Measurements from ENCODE around the gene BZW1. TPM values are rescaled to one million over a fixed set of nuclear protein-coding genes. Genes with fewer than 3 reads are reported as not detected.

BZW1 gene
- total RNA-seq, 3 donors from 2014 or later (not counting 1 experiment from before 2014, with no cell fraction given), result 393 to 417 (median 411) TPM

DNA sequence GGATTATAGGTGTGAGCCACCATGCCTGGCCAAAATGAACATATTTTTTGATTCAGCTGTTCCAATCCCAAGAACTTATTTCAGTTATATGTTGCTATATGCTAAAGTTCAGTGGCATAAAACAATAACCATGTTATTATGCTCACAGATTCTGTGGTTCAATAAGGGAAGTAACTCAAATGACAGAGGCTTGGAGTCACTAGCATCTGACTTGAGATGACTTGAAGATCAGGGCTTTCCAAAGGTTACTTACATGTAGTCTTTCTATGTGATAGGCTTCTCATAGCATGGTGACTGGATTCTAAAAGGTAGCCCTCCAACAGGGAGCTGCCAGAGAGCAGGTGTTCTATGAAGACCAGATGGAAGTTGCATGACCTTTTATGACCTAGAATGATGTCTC lies 35.6 kb downstream of the BZW1 start:
- H3K4me1 Mint-ChIP-seq, result peaks cover 7 to 18% of the 10 kb centered on the region in 2 donors
- H3K9me3 Mint-ChIP-seq, result no peaks in the 10 kb centered on the region
- H3K27me3 Mint-ChIP-seq (ENCODE audit: low read depth in 2 of 2), result no peaks in the 10 kb centered on the region
- peaks cover 13% of the 10 kb centered on the region for H3K36me3 Mint-ChIP-seq
- Histone ChIP-seq H3K27ac (ENCODE audit: low read length) (no peak overlapping the region), H3K4me1 (ENCODE audit: control insufficient read depth, insufficient read depth, low read length) (no peaks in the 10 kb centered on the region), H3K4me3 (ENCODE audit: low read length) (no peak overlapping the region), H3K36me3 (ENCODE audit: control insufficient read depth, insufficient read depth, low read length) (peaks cover 21% of the 10 kb centered on the region), H3K27me3 (ENCODE audit: control insufficient read depth, insufficient read depth, low read length) (no peaks in the 10 kb centered on the region), H3K9me3 (ENCODE audit: control insufficient read depth, insufficient read depth, low read length) (no peaks in the 10 kb centered on the region)
- DNase-seq, result no peak
- ATAC-seq, result no peak
- H3K27ac Mint-ChIP-seq, result peak overlapping the region in 1 of 2 donors; percentile 84
- H3K4me3 Mint-ChIP-seq, result no peak overlapping the region
- intact Hi-C loops (cut with micrococcal nuclease), result no loop called here
- TF ChIP-seq CTCF (IDR thresholded peaks at IDR 0.05), result no peak

DNA sequence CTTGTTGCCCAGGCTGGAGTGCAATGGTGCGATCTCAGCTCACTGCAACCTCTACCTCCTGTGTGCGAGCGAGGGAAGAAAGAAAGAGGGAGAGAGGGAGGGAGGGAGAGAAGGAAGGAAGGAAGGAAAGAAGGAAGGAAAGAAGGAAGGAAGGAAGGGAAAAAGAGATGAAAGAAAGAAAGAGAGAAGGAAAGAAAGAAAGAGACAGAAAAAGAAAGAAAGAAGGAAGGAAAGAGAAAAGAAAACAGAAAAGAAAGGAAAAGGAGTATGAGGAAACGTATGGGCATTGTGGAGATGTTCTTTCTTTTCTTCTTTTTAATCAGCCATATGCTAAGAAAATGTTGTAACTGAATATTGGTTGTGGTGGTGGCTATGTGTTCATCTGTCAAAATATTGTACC lies 36.2 kb downstream of the BZW1 start:
- no peaks in the 10 kb centered on the region for H3K4me1 ChIP-seq (ENCODE audit: control insufficient read depth, insufficient read depth, low read length)
- WGBS (ENCODE audit: insufficient coverage), result 100% methylated on average over 4 of the region's 4 CpGs
- H3K36me3 ChIP-seq (ENCODE audit: control insufficient read depth, insufficient read depth, low read length), result peaks cover 28% of the 10 kb centered on the region
- DNase-seq (no peak), ATAC-seq (no peak)
- H3K9me3 ChIP-seq (ENCODE audit: control insufficient read depth, insufficient read depth, low read length), result no peaks in the 10 kb centered on the region
- Mint-ChIP-seq H3K36me3 (peaks cover 19% of the 10 kb centered on the region), H3K27me3 (ENCODE audit: low read depth in 2 of 2) (no peaks in the 10 kb centered on the region), H3K4me3 (no peak overlapping the region), H3K4me1 (peaks cover 12 to 25% of the 10 kb centered on the region in 2 donors), H3K9me3 (no peaks in the 10 kb centered on the region), H3K27ac (peak overlapping the region in 1 of 2 donors; percentile 84)
- TF ChIP-seq CTCF (IDR thresholded peaks at IDR 0.05), result no peak
- intact Hi-C loops (cut with micrococcal nuclease), result no loop called here
- H3K4me3 ChIP-seq (ENCODE audit: low read length), result no peak overlapping the region
- no peak overlapping the region for H3K27ac ChIP-seq (ENCODE audit: low read length)
- no peaks in the 10 kb centered on the region for H3K27me3 ChIP-seq (ENCODE audit: control insufficient read depth, insufficient read depth, low read length)

DNA sequence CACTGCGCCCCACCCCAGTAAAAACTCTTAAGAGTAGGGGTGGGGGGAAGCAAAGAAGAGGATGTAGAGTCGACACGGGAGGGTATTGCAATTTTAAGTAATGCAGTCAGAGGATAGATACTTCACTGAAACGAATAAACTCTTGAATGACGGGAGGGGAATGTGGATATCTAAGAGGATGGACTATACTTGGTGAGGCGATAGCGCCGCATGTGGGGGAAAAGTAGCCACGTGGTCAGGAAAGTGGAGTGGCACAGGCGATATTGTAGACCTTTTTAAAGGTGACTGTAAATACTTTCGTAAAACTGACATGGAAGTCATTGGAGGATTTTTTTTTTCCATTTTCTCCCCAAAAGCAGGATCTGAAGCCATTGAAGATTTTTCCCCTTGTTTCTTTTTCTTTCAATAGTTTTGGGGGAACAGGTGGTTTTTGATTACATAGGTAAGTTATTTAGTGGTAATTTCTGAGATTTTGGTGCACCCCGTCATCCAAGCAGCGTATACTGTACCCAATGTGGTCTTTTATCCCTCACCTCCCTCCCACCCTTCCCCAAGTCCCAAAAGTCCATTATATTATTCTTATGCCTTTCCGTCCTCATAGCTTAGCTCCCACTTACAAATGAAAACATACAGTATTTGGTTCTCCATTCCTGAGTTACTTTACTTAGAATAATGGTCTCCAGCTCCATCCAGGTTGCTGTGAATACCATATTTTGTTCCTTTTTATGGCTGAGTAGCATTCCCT lies 39.0 kb downstream of the BZW1 start:
- TF ChIP-seq CTCF (IDR thresholded peaks at IDR 0.05), result no peak
- no peaks in the 10 kb centered on the region for H3K4me1 ChIP-seq (ENCODE audit: control insufficient read depth, insufficient read depth, low read length)
- H3K4me3 Mint-ChIP-seq, result peak overlapping the region; percentile 35
- peaks cover 55% of the 10 kb centered on the region for H3K36me3 ChIP-seq (ENCODE audit: control insufficient read depth, insufficient read depth, low read length)
- no peaks in the 10 kb centered on the region for H3K9me3 Mint-ChIP-seq
- ATAC-seq (no peak), DNase-seq (peak in 1 of 2 donors; percentile 6)
- H3K27me3 ChIP-seq (ENCODE audit: control insufficient read depth, insufficient read depth, low read length), result no peaks in the 10 kb centered on the region
- H3K27ac Mint-ChIP-seq, result peak overlapping the region; percentile 64 to 84
- no peak overlapping the region for H3K4me3 ChIP-seq (ENCODE audit: low read length)
- no peaks in the 10 kb centered on the region for H3K9me3 ChIP-seq (ENCODE audit: control insufficient read depth, insufficient read depth, low read length)
- peaks cover 12 to 29% of the 10 kb centered on the region in 2 donors for H3K4me1 Mint-ChIP-seq
- WGBS (ENCODE audit: insufficient coverage), result 92% methylated on average over 14 of the region's 14 CpGs
- H3K27ac ChIP-seq (ENCODE audit: low read length), result no peak overlapping the region
- H3K27me3 Mint-ChIP-seq (ENCODE audit: low read depth in 2 of 2), result no peaks in the 10 kb centered on the region
- intact Hi-C loops (cut with micrococcal nuclease), result no loop called here
- peaks cover 29% of the 10 kb centered on the region for H3K36me3 Mint-ChIP-seq

Measured in natural killer cell (primary cell).